GM21390 (cell line): Measurements from ENCODE around the gene RGS13.
"Not testable (repeated sequence)": the region's sequence is repeated elsewhere in the genome, so short reads cannot be mapped to it uniquely, and the experiment has no call there.

Experiments used
- ATAC-seq: cut with Tn5 transposase; IDR thresholded peaks from one replicate; pipeline ENCODE4 v1.9.1; 2021; ENCODE audit not compliant: unreplicated experiment

RGS13 gene

GRCh38 chr1:192675716-192676115, 39.8 kb downstream of the RGS13 start:
- ATAC-seq = no peak

DNA sequence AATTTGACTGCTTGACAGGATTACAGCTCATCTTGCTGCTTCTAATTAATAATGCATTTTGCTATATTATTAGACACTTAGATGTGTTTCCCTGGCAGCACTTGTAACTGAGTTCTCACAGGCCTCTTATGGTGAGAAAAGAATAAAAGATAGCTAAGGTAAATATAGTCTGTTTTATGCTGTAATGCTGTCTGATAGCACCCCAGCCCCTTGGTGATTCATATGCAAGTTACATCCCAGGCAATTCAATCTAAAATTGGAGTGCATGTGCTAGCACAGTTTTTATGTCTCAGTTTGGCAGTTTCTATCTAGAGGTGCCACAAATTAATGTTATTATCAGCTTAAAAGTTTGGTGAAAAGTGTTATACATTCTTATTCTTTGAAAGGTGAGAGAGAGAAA, 42.2 kb downstream of the RGS13 start:
- no peak for ATAC-seq

- ATAC-seq = no peak
Measured at GRCh38 chr1:192682335-192682734, 46.4 kb downstream of the RGS13 start.

DNA sequence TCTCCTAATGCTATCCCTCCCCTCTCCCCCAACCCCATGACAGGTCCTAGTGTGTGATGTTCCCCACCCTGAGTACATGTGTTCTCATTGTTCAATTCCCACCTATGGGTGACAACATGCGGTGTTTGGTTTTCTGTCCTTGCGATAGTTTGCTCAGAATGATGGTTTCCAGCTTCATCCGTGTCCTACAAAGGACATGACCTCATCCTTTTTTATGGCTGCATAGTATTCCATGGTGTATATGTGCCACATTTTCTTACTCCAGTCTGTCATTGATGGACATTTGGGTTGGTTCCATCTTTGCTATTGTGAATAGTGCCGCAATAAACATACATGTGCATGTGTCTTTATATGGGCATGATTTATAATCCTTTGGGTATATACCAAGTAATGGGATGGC, 47.1 kb downstream of the RGS13 start:
- ATAC-seq = not testable (repeated sequence)

GRCh38 chr1:192689459-192689858, 53.5 kb downstream of the RGS13 start:
- ATAC-seq = no peak

DNA sequence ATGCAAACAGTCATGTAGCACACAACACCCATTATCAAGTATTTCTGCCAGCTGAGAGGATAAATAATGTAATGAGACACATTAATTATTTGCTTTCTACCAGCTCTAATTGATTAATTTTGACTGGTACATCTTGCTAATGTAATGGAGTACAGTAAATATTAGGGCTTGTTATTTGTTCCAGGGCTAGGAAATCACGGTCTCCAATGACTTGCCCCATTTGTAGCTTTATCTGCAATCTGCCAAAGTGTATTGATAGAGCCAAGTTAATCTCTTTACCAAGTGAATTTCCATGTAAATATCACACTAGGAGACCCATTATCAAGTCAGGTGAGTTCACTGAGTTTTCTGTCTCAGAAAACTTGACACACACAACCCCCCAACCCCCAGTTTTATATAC, 55.1 kb downstream of the RGS13 start:
- no peak for ATAC-seq

DNA sequence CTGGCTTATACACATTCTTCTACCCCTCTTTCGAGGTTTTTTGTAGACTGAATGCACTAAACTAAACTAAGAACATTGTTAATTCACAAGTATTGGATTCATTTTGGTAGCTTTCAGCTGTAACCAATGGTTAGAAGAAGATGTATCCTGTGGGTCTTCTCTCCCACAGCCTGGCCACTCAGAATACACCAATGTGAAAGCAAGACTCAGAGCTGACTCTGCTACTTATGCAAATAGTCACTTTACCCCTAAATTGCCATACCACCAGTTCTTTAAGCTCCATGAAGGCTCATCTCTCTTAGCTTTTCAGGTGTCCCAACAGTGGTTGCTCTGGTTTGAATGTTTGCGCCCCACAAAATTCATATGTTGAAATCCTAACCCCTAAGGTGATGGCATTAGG, 60.1 kb downstream of the RGS13 start:
- no peak for ATAC-seq

GRCh38 chr1:192697771-192698170, 61.8 kb downstream of the RGS13 start:
- no peak for ATAC-seq

DNA sequence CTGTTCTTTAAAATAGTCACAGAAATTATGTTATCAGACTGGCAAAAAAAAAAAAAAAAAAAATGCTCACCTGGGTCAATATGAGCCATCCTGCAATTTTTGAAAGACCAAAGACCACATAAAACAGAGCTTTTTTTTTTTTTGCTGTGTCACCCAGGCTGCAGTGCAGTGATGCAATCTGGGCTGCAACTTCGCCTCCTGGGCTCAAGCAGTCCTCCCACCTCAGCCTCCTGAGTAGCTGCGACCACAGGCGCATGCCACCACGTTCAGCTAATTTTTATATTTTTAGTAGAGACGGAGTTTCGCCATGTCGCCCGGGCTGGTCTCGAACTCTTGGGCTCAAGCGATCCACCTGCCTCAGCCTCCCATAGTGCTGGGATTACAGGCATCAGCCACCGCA, 62.8 kb downstream of the RGS13 start:
- no peak for ATAC-seq

GRCh38 chr1:192700834-192701271, 64.9 kb downstream of the RGS13 start:
- no peak for ATAC-seq

GRCh38 chr1:192702212-192702902, 66.4 kb downstream of the RGS13 start:
- ATAC-seq = no peak

DNA sequence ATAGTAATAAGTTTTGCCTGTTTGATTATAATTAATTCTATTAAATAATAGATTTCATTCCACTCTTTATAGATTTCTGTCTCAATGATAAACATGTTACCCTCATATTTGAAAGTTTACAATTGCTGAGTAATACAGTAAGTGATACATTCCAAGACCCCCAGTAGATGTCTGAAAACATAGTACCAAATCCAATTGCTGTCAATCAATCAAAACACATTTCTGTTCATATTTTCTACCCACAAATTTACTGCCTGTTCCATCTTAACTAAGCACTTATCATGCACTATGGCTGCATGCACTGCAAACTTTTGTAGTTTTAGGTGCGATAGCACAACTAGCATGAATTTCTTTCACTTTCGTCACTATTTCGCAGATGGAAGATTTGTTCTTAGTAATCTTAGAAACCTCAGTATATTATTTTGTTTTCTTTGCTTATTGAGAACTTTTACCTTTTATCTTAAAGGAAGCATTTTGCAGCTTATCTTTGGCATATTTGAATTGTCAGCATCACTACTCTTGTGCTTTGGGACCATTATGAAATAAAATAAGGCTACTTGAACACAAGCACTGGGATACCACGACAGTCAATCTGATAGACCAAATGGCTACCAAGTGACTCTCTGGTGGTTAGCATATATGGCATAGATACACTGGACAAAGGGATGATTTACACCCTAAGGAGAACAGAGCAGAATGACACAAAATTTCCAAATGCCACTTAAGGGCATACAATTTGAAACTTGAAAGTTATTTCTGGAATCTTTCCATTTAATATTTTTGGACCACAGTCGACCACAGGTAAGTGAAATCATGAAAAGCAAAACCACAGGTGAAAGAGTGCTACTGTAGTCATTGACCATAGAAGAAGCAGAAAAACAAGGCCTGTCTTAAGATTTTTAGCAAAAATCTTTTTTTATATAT, 67.6 kb downstream of the RGS13 start:
- peak; percentile 90 for ATAC-seq

DNA sequence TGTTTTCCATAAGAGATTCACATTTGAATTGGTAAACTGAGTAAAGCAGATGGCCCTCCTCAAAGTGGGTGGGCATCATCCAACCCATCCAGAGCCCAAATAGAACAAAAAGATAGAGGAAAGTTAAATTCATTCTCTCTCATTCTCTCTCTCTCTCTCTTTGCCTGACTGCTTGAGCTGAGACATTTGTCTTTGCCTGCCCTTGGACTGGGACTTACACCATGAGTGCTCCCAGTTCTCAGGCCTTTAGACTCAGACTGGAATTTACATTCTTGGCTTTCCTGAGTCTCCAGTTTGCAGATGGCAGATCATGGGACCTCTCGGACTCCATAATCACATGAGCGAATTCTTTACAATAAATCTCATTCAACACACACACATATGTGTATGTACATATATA, 69.6 kb downstream of the RGS13 start:
- no peak for ATAC-seq

DNA sequence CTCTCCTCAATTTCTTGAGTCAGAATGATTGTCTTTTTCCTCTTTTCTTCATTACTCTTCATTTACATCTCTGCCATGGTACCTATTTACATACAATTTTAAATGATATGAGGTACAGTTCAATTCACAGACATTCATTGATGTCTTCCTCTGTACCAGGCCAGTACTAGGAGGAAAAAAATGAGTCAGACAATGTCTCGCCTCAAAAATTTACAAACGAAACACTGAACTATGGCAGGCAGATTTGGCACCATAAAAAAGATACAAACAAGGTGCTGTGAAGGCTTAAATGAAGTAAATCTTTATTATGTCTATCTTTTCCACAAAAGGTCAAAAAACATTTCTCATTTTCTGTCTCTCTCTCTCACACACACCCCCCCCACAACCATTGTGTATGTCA, 71.0 kb downstream of the RGS13 start:
- ATAC-seq = no peak

DNA sequence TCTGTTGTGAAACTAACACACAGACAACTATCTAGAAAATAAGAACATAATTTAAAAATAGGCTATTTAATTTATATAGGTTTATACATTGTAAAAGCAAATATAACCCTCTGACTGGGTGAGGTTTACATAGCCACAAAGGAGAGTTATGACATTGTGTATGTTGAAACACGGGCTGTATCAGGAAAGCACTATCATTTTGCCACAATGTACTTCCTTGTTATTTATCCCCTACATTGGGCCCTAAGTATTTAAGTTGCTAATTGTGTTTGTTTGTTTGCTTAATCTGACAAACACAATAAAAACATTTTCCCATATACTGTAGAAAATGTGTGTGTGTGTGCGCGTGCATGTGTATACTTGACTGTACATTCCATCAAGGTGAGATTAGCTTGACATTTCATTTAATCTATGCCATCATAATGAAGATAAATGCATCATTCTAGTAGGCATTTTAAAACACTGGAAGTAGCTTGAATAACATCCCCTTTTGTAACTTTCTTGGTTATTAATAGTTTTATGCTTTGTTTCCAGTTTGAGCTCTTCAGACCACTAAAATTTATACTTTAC, 72.1 kb downstream of the RGS13 start:
- no peak for ATAC-seq

GRCh38 chr1:192709544-192709943, 73.6 kb downstream of the RGS13 start:
- no peak for ATAC-seq
